GM19397 (cell line): ENCODE data around the gene TAMALIN.
A peak's percentile ranks its signal among the peaks of the same experiment; 100 is the strongest.
"Not testable (repeated sequence)": the region's sequence is repeated elsewhere in the genome, so short reads cannot be mapped to it uniquely, and the experiment has no call there.

Experiments
- ATAC-seq: cut with Tn5 transposase; IDR thresholded peaks from one replicate; pipeline ENCODE4 v1.9.1; 2021; ENCODE audit warnings: mild to moderate bottlenecking, moderate library complexity; ENCODE audit not compliant: unreplicated experiment

The TAMALIN gene

GRCh38 chr12:52006726-52007157, at the start of gene TAMALIN:
TAMALIN (plus strand) TSS chr12:52006946; CDS start chr12:52007020, 74 bp downstream.
- ATAC-seq, result no peak

- no peak for ATAC-seq
Observed at GRCh38 chr12:51958542-51958941, 48.2 kb upstream of the TAMALIN start.

- no peak for ATAC-seq
Observed at GRCh38 chr12:51959211-51959610, 47.5 kb upstream of the TAMALIN start.

- no peak for ATAC-seq
Observed at GRCh38 chr12:51959921-51960320, 46.8 kb upstream of the TAMALIN start.

GRCh38 chr12:51960488-51960887, 46.3 kb upstream of the TAMALIN start:
- ATAC-seq, result no peak

- ATAC-seq, result no peak
Observed at GRCh38 chr12:51960890-51961289, 45.9 kb upstream of the TAMALIN start.

GRCh38 chr12:51961834-51962233, 44.9 kb upstream of the TAMALIN start:
- no peak for ATAC-seq

GRCh38 chr12:51962737-51963136, 44.0 kb upstream of the TAMALIN start:
- no peak for ATAC-seq

GRCh38 chr12:51963477-51963876, 43.3 kb upstream of the TAMALIN start:
- ATAC-seq, result no peak

- ATAC-seq, result no peak
Observed at GRCh38 chr12:51969643-51970042, 37.1 kb upstream of the TAMALIN start.

- ATAC-seq, result peak; percentile 70
Observed at GRCh38 chr12:51970904-51971646, 35.7 kb upstream of the TAMALIN start.

- ATAC-seq, result no peak
Observed at GRCh38 chr12:51971679-51972421, 34.9 kb upstream of the TAMALIN start.

- no peak for ATAC-seq
Observed at GRCh38 chr12:51972422-51972812, 34.3 kb upstream of the TAMALIN start.

GRCh38 chr12:51972849-51973273, 33.9 kb upstream of the TAMALIN start:
- ATAC-seq, result no peak

GRCh38 chr12:51973560-51973959, 33.2 kb upstream of the TAMALIN start:
- no peak for ATAC-seq

- no peak for ATAC-seq
Observed at GRCh38 chr12:51974646-51975045, 32.1 kb upstream of the TAMALIN start.

GRCh38 chr12:51975196-51975595, 31.6 kb upstream of the TAMALIN start:
- ATAC-seq, result no peak

- ATAC-seq, result no peak
Observed at GRCh38 chr12:51976376-51977160, 30.2 kb upstream of the TAMALIN start.

- ATAC-seq, result no peak
Observed at GRCh38 chr12:51977320-51977753, 29.4 kb upstream of the TAMALIN start.

GRCh38 chr12:51979306-51979705, 27.4 kb upstream of the TAMALIN start:
- not testable (repeated sequence) for ATAC-seq

GRCh38 chr12:51980051-51980808, 26.5 kb upstream of the TAMALIN start:
- ATAC-seq, result peak; percentile 78
